Testis (tissue), 2 donors: ENCODE data around the gene NUB1.

Source experiments
- POLR2A ChIP-seq: fragments of 450-650 bp; IDR thresholded peaks from one replicate; pipeline ENCODE4 v1.6.1; 2017; ENCODE audit warnings: antibody characterized with exemption, mild to moderate bottlenecking, moderate library complexity
- TF ChIP-seq, protein P1 (sequence below), 3 experiments: fragments of 450-650 bp in 2 of 3; fragments of 200-600 bp in 1 of 3; sonication (generic) in 1 of 3; IDR thresholded peaks; one replicate each; pipeline ENCODE4 v1.5.1; 2016 to 2019; ENCODE audit warnings: antibody characterized with exemption in 3 of 3, mild to moderate bottlenecking in 2 of 3, moderate library complexity in 1 of 3

- TF ChIP-seq, protein P1, sequence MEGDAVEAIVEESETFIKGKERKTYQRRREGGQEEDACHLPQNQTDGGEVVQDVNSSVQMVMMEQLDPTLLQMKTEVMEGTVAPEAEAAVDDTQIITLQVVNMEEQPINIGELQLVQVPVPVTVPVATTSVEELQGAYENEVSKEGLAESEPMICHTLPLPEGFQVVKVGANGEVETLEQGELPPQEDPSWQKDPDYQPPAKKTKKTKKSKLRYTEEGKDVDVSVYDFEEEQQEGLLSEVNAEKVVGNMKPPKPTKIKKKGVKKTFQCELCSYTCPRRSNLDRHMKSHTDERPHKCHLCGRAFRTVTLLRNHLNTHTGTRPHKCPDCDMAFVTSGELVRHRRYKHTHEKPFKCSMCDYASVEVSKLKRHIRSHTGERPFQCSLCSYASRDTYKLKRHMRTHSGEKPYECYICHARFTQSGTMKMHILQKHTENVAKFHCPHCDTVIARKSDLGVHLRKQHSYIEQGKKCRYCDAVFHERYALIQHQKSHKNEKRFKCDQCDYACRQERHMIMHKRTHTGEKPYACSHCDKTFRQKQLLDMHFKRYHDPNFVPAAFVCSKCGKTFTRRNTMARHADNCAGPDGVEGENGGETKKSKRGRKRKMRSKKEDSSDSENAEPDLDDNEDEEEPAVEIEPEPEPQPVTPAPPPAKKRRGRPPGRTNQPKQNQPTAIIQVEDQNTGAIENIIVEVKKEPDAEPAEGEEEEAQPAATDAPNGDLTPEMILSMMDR (IDR thresholded peaks at IDR 0.05) = no peak
- no peak for TF ChIP-seq POLR2A
Observed at GRCh38 chr7:151321341-151321740, 20.3 kb upstream of the NUB1 start.
